ENCODE results near the gene SPECC1. TPM values are rescaled to one million over a fixed set of nuclear protein-coding genes. Genes with fewer than 3 reads are reported as not detected.

The SPECC1 gene
- total and polyA plus RNA-seq, 10 of the 15 experiments (the other 5 are each of a cell fraction or from before 2014, with no cell fraction given) = 6.4 to 40.6 (median 23.9) TPM

DNA sequence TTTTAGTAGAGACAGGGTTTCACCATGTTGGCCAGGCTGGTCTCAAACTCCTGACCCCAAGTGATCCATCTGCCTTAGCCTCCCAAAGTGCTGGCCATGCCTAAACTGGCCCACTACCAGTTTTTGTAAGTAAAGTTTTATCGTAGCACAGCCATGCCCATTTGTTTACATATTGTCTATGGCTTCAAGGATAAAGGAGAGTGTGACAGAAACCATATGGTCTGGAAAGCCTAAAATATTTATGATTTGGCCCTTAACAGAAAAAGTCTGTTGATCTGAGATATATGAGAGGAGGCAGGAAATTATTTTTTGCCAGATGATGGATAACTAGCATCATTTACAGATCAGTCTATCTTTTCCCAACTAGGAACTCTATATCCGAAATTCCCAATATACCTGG, 36.0 kb upstream of the SPECC1 start:
- no TSS peak for BruUV-seq (replicated peaks)
- ChIA-PET SMC1A (ENCODE audit: uncharacterized antibody, unreplicated experiment) (no interaction called here), POLR2A (interaction anchor here (0.6 kb wide), 1 partner anchor 188 kb away, joined by 3 read pairs; no protein-coding TSS in a partner anchor), RAD21 (ENCODE audit: unreplicated experiment) (no interaction called here), CTCF (no interaction called here)
- Histone ChIP-seq H3K27me3 (replicated peaks in 1 of 2; ENCODE audit: control insufficient read depth in 2 of 2, insufficient read depth in 2 of 2, low read length in 1 of 2) (no peaks in the 10 kb centered on the region), H4K20me1 (ENCODE audit: control insufficient read depth, insufficient read depth) (no peaks in the 10 kb centered on the region), H3K9me3 (replicated peaks; ENCODE audit: control insufficient read depth, insufficient read depth, low read length) (no peaks in the 10 kb centered on the region; the same call in 2 of the 3 replicates), H3K4me1 (ENCODE audit: control insufficient read depth, insufficient read depth, low read length) (peaks cover 2% of the 10 kb centered on the region; the same call in 1 of the 2 replicates), H3K36me3 (ENCODE audit: control insufficient read depth in 2 of 2, insufficient read depth in 2 of 2, low read length in 1 of 2) (peaks cover 0 to 7% of the 10 kb centered on the region in 2 experiments; a peak in 1 of 4 replicates), H3K4me2 (ENCODE audit: control insufficient read depth, insufficient read depth) (no peak overlapping the region), H3K4me3 (no peak overlapping the region), H3K9ac (ENCODE audit: control insufficient read depth, insufficient read depth, low read length) (no peak overlapping the region), H3K79me2 (ENCODE audit: control insufficient read depth, insufficient read depth, low read length) (peaks cover 65% of the 10 kb centered on the region), H2AFZ (ENCODE audit: control insufficient read depth, low read depth, low read length) (no peak overlapping the region), H3K27ac (ENCODE audit: control insufficient read depth, insufficient read depth) (no peak overlapping the region)
- in situ Hi-C loops (cut with MboI) = no loop called here
- 94% methylated on average over 2 of the region's 2 CpGs for WGBS (ENCODE audit: insufficient coverage, insufficient replicate concordance, low lambda C conversion rate, missing lambda C conversion rate)
- no peak for FAIRE-seq
- ATAC-seq = no peak
- TF ChIP-seq, protein P1, sequence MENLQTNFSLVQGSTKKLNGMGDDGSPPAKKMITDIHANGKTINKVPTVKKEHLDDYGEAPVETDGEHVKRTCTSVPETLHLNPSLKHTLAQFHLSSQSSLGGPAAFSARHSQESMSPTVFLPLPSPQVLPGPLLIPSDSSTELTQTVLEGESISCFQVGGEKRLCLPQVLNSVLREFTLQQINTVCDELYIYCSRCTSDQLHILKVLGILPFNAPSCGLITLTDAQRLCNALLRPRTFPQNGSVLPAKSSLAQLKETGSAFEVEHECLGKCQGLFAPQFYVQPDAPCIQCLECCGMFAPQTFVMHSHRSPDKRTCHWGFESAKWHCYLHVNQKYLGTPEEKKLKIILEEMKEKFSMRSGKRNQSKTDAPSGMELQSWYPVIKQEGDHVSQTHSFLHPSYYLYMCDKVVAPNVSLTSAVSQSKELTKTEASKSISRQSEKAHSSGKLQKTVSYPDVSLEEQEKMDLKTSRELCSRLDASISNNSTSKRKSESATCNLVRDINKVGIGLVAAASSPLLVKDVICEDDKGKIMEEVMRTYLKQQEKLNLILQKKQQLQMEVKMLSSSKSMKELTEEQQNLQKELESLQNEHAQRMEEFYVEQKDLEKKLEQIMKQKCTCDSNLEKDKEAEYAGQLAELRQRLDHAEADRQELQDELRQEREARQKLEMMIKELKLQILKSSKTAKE (IDR thresholded peaks at IDR 0.05; ENCODE audit: low read depth, poor library complexity, severe bottlenecking) = no peak
- no peak for TF ChIP-seq RB1 (IDR thresholded peaks at IDR 0.05; ENCODE audit: borderline replicate concordance)
- TF ChIP-seq TCF7 (IDR thresholded peaks at IDR 0.05; ENCODE audit: borderline replicate concordance) = no peak
- TF ChIP-seq, protein P2, sequence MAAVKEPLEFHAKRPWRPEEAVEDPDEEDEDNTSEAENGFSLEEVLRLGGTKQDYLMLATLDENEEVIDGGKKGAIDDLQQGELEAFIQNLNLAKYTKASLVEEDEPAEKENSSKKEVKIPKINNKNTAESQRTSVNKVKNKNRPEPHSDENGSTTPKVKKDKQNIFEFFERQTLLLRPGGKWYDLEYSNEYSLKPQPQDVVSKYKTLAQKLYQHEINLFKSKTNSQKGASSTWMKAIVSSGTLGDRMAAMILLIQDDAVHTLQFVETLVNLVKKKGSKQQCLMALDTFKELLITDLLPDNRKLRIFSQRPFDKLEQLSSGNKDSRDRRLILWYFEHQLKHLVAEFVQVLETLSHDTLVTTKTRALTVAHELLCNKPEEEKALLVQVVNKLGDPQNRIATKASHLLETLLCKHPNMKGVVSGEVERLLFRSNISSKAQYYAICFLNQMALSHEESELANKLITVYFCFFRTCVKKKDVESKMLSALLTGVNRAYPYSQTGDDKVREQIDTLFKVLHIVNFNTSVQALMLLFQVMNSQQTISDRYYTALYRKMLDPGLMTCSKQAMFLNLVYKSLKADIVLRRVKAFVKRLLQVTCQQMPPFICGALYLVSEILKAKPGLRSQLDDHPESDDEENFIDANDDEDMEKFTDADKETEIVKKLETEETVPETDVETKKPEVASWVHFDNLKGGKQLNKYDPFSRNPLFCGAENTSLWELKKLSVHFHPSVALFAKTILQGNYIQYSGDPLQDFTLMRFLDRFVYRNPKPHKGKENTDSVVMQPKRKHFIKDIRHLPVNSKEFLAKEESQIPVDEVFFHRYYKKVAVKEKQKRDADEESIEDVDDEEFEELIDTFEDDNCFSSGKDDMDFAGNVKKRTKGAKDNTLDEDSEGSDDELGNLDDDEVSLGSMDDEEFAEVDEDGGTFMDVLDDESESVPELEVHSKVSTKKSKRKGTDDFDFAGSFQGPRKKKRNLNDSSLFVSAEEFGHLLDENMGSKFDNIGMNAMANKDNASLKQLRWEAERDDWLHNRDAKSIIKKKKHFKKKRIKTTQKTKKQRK (IDR thresholded peaks at IDR 0.05; ENCODE audit: low read depth, low read length) = no peak
- TF ChIP-seq CBFB (IDR thresholded peaks at IDR 0.05; ENCODE audit: low read depth) = no peak
- TF ChIP-seq MXI1 (IDR thresholded peaks at IDR 0.05; ENCODE audit: low read depth, low read length) = no peak
- no peak for TF ChIP-seq SPI1 (IDR thresholded peaks at IDR 0.05; ENCODE audit: borderline replicate concordance, insufficient read depth, low read depth, low read length)
- TF ChIP-seq, protein P3, sequence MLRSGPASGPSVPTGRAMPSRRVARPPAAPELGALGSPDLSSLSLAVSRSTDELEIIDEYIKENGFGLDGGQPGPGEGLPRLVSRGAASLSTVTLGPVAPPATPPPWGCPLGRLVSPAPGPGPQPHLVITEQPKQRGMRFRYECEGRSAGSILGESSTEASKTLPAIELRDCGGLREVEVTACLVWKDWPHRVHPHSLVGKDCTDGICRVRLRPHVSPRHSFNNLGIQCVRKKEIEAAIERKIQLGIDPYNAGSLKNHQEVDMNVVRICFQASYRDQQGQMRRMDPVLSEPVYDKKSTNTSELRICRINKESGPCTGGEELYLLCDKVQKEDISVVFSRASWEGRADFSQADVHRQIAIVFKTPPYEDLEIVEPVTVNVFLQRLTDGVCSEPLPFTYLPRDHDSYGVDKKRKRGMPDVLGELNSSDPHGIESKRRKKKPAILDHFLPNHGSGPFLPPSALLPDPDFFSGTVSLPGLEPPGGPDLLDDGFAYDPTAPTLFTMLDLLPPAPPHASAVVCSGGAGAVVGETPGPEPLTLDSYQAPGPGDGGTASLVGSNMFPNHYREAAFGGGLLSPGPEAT (IDR thresholded peaks at IDR 0.05; ENCODE audit: low read depth) = no peak
- TF ChIP-seq, protein P4, sequence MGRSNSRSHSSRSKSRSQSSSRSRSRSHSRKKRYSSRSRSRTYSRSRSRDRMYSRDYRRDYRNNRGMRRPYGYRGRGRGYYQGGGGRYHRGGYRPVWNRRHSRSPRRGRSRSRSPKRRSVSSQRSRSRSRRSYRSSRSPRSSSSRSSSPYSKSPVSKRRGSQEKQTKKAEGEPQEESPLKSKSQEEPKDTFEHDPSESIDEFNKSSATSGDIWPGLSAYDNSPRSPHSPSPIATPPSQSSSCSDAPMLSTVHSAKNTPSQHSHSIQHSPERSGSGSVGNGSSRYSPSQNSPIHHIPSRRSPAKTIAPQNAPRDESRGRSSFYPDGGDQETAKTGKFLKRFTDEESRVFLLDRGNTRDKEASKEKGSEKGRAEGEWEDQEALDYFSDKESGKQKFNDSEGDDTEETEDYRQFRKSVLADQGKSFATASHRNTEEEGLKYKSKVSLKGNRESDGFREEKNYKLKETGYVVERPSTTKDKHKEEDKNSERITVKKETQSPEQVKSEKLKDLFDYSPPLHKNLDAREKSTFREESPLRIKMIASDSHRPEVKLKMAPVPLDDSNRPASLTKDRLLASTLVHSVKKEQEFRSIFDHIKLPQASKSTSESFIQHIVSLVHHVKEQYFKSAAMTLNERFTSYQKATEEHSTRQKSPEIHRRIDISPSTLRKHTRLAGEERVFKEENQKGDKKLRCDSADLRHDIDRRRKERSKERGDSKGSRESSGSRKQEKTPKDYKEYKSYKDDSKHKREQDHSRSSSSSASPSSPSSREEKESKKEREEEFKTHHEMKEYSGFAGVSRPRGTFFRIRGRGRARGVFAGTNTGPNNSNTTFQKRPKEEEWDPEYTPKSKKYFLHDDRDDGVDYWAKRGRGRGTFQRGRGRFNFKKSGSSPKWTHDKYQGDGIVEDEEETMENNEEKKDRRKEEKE (IDR thresholded peaks at IDR 0.05) = no peak
- no peak for TF ChIP-seq IKZF1 (conservative IDR thresholded peaks at IDR 0.05)
- TF ChIP-seq ESRRA (IDR thresholded peaks at IDR 0.05; ENCODE audit: low read length) = no peak
- no peak for TF ChIP-seq CHD2 (IDR thresholded peaks at IDR 0.05; ENCODE audit: borderline replicate concordance, low read depth, low read length)
- intact Hi-C loops (cut with micrococcal nuclease; ENCODE audit: unreplicated experiment) = no loop called here
- no peak for DNase-seq (ENCODE audit: low read depth, low spot score)
